Measurements from ENCODE around the gene DPH3.

The DPH3 gene

DNA sequence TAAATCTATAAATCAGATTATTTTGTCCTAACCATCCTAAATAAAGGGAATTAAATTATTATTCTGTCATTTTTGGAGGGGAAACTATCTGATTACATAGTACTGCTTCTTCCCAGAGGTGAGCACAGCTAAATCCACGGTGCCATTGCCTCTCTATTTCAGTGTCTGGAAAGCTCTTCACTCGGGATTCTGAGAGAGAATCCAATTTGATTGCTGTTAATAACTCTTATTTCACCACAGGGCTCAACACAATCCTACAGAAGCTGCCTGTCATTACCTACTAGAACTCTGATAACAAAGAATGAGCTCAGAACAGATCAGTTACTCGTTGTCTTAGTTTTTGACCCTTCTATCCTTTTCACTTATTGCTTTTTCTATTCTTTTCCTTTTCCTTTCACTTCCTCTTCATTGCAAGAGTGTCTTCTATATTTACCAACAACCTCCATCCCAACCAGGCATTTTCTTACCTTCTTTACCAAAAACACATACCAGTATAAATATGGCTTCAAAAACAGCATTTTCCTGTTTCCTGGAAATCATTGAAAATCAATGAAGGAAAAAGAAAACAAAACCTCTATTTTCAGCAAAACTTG, 30.7 kb upstream of the DPH3 start:
- TF ChIP-seq, protein P1, sequence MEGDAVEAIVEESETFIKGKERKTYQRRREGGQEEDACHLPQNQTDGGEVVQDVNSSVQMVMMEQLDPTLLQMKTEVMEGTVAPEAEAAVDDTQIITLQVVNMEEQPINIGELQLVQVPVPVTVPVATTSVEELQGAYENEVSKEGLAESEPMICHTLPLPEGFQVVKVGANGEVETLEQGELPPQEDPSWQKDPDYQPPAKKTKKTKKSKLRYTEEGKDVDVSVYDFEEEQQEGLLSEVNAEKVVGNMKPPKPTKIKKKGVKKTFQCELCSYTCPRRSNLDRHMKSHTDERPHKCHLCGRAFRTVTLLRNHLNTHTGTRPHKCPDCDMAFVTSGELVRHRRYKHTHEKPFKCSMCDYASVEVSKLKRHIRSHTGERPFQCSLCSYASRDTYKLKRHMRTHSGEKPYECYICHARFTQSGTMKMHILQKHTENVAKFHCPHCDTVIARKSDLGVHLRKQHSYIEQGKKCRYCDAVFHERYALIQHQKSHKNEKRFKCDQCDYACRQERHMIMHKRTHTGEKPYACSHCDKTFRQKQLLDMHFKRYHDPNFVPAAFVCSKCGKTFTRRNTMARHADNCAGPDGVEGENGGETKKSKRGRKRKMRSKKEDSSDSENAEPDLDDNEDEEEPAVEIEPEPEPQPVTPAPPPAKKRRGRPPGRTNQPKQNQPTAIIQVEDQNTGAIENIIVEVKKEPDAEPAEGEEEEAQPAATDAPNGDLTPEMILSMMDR (IDR thresholded peaks at IDR 0.05; ENCODE audit: insufficient read depth, low read length, missing control alignments) = no peak
- DNase-seq (ENCODE audit: low read depth, low spot score) = no peak
- H3K4me3 ChIP-seq (ENCODE audit: low read depth, low read length) = no peak overlapping the region
- CTCF ChIA-PET = interaction anchor here (0.6 to 9.8 kb wide), 7 partner anchors 10 to 256 kb away, joined by 3 to 180 read pairs (median 4); partner anchors contain the start of gene OXNAD1
- POLR2A ChIA-PET = no interaction called here

DNA sequence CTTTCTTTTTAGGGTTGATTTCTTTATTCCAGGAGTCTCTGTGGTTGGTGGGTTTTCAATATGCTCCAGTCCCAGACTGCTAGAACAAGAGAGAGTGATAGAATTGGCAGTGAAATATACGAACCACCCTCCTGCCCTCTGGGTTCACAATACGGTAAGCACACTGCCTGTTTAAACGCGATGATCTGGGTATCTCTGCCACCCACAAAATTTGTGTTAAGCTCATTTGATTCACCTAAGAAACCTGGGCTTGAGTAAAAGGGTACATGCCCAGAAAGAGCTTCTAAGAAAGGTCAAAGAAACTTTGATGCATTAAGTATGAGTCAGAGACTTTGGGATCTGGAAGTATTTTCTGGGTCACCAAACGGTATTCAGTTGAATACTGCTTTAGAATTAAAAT, 30.1 kb upstream of the DPH3 start:
- POLR2A ChIA-PET = no interaction called here
- no peak for DNase-seq (ENCODE audit: low read depth, low spot score)
- TF ChIP-seq, protein P1 (IDR thresholded peaks at IDR 0.05; ENCODE audit: insufficient read depth, low read length, missing control alignments) = no peak
- CTCF ChIA-PET = interaction anchor here (0.6 to 9.8 kb wide), 8 partner anchors 10 to 257 kb away, joined by 3 to 180 read pairs (median 4); partner anchors contain the start of gene OXNAD1
- H3K4me3 ChIP-seq (ENCODE audit: low read depth, low read length) = no peak overlapping the region

DNA sequence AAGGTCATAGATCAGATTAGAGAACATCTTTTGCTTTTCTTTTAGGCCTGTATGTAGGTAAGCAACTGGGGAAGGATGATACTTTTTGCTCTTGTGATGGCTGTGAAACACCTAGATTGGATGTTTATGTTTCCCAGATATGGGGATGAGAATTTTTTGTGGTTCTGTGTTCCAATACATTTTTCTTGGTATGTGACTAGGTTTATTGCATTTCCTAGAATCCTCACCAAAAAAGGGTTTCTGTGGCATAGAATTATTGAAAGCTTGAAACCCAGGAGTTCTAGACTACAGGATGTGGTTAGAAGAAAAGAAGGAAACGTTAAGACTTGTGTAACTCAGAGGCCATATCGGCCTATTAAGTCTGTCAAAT, 26.1 kb upstream of the DPH3 start:
- CTCF ChIA-PET = interaction anchor here (0.6 to 9.8 kb wide), 52 partner anchors 10 to 756 kb away, joined by 3 to 180 read pairs (median 6); partner anchors contain the start of genes DPH3 and OXNAD1
- no peak for DNase-seq (ENCODE audit: low read depth, low spot score)
- TF ChIP-seq, protein P1 (IDR thresholded peaks at IDR 0.05; ENCODE audit: insufficient read depth, low read length, missing control alignments) = no peak
- H3K4me3 ChIP-seq (ENCODE audit: low read depth, low read length) = no peak overlapping the region
- POLR2A ChIA-PET = interaction anchor here (0.9 to 1.0 kb wide), 2 partner anchors 26 to 226 kb away, joined by 3 read pairs; partner anchors contain the start of genes DPH3 and OXNAD1

DNA sequence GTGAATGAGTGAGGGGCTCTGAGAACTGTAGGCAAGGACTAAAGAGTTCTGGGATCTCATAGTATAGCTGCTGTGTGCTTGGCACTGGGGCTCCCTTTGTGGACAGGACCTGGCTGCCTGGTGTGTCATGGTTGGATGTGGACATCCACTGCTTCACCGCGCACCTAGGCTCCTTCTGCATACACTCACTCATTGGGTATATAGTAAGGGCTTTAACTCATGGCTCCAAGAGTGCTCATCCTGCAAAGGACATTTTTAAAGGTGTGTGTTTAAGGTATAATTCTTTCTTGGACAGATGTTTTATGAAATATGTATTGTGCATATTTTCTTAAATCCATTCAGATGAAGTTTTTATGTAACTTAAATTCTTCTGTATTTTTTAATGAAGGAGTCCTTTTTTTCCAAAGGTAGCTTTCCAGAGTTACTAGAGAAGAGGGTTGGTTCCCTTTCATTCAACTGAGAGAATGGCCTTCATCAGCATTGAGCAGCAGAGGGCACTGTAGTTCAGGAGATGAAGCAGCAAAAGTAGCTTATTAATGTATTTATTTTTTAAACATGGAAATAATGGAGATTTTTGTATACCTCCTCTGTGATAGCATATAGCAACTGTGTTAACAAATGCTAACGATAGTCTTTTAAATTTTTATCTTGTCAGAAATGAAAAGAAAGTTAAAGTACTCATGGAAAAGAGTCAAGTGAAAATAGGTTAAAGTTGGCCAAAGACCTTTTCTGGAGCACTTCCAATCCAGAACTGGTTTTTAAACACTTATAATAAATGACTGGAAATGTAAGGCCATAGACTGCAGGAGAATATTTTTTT, 25.5 kb upstream of the DPH3 start:
- TF ChIP-seq, protein P1 (IDR thresholded peaks at IDR 0.05; ENCODE audit: insufficient read depth, low read length, missing control alignments) = peak; percentile 62
- ChIA-PET CTCF (interaction anchor here (0.6 to 9.8 kb wide), 54 partner anchors 9 to 757 kb away, joined by 3 to 180 read pairs (median 6); partner anchors contain the start of genes DPH3 and OXNAD1), POLR2A (interaction anchor here (0.9 to 1.0 kb wide), 2 partner anchors 25 to 226 kb away, joined by 3 read pairs; partner anchors contain the start of genes DPH3 and OXNAD1)
- no peak overlapping the region for H3K4me3 ChIP-seq (ENCODE audit: low read depth, low read length)
- DNase-seq (ENCODE audit: low read depth, low spot score) = no peak

DNA sequence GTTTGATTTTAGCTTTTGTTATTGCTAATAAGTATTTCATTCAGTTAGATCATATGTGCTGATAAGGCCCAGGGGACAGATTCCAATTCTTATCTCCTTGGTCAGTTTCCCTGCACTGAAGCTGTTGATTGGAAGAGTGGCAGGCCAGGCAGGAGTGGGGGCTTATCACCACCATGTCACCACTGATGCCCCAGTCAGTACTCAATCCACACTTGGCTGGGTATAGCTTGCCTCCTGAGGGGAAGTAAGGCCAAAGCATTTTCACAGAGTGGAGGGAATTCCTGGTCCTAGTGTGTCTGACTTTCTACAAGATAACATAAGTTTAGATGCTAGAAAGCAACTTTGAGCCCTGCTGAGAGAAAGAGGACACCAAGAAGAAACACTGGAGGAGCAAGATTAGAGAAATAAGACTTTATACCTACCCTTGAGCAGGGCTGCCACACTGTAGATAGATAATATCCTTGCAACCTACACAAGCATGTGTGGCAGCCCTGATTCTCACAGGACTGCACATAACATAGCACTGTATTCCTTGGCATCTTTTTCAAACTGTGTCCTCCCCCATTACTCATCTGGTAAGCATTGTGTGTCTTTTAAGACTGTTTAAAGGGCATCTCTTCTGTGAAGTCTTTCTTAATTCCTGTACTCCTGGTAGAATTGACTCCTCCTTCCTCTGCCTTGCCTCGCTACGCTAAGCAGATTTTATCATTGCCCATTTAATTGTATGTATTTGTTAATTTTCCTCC, 24.6 kb upstream of the DPH3 start:
- TF ChIP-seq, protein P1 (IDR thresholded peaks at IDR 0.05; ENCODE audit: insufficient read depth, low read length, missing control alignments) = no peak
- no peak for DNase-seq (ENCODE audit: low read depth, low spot score)
- CTCF ChIA-PET = interaction anchor here (0.8 to 9.8 kb wide), 28 partner anchors 8 to 298 kb away, joined by 3 to 180 read pairs (median 5); partner anchors contain the start of gene RFTN1

More for the DNA sequence above, 24.6 kb upstream of the DPH3 start:
- POLR2A ChIA-PET = no interaction called here
- no peak overlapping the region for H3K4me3 ChIP-seq (ENCODE audit: low read depth, low read length)
